ENCODE results near the gene KHSRP.

The KHSRP gene

GRCh38 chr19:6424939-6425731 is 524 bp upstream of the KHSRP start:
- peak; percentile 100 for DNase-seq
- Histone ChIP-seq H3K27me3 (replicated peaks) (no peaks in the 10 kb centered on the region), H3K27ac (peak overlapping the region; percentile 43), H3K36me3 (replicated peaks) (peaks cover 14% of the 10 kb centered on the region), H3K4me3 (ENCODE audit: low read depth, low read length) (no peak overlapping the region)
- TF ChIP-seq CTCF (IDR thresholded peaks at IDR 0.05; ENCODE audit: low read depth, low read length, missing control alignments): no peak
- in situ Hi-C loops (cut with HindIII; ENCODE audit: low pct_ligation_motif_present, low sequenced_read_pairs): no loop called here

- Histone ChIP-seq H3K27me3 (replicated peaks) (no peaks in the 10 kb centered on the region), H3K4me3 (ENCODE audit: low read depth, low read length) (peak overlapping the region; percentile 93), H3K36me3 (replicated peaks) (peaks cover 24% of the 10 kb centered on the region), H3K27ac (peak overlapping the region; percentile 17)
- in situ Hi-C loops (cut with HindIII; ENCODE audit: low pct_ligation_motif_present, low sequenced_read_pairs): no loop called here
- no peak for TF ChIP-seq CTCF (IDR thresholded peaks at IDR 0.05; ENCODE audit: low read depth, low read length, missing control alignments)
- DNase-seq: peak; percentile 33
Measured at GRCh38 chr19:6423499-6424194, 964 bp downstream of the KHSRP start.

- no peak for TF ChIP-seq CTCF (IDR thresholded peaks at IDR 0.05; ENCODE audit: low read depth, low read length, missing control alignments)
- in situ Hi-C loops (cut with HindIII; ENCODE audit: low pct_ligation_motif_present, low sequenced_read_pairs): no loop called here
- Histone ChIP-seq H3K36me3 (replicated peaks) (peaks cover 47% of the 10 kb centered on the region), H3K27ac (no peak overlapping the region), H3K27me3 (replicated peaks) (no peaks in the 10 kb centered on the region), H3K4me3 (ENCODE audit: low read depth, low read length) (no peak overlapping the region)
- no peak for DNase-seq
Measured at GRCh38 chr19:6421075-6422014, 3.3 kb downstream of the KHSRP start.

- TF ChIP-seq CTCF (IDR thresholded peaks at IDR 0.05; ENCODE audit: low read depth, low read length, missing control alignments): no peak
- in situ Hi-C loops (cut with HindIII; ENCODE audit: low pct_ligation_motif_present, low sequenced_read_pairs): no loop called here
- Histone ChIP-seq H3K27me3 (replicated peaks) (no peaks in the 10 kb centered on the region), H3K4me3 (ENCODE audit: low read depth, low read length) (no peak overlapping the region), H3K36me3 (replicated peaks) (peaks cover 70% of the 10 kb centered on the region), H3K27ac (no peak overlapping the region)
- DNase-seq: no peak
Measured at GRCh38 chr19:6418562-6418932, 6.1 kb downstream of the KHSRP start.

- TF ChIP-seq CTCF (IDR thresholded peaks at IDR 0.05; ENCODE audit: low read depth, low read length, missing control alignments): peak; percentile 69
- Histone ChIP-seq H3K4me3 (ENCODE audit: low read depth, low read length) (no peak overlapping the region), H3K27ac (no peak overlapping the region), H3K27me3 (replicated peaks) (no peaks in the 10 kb centered on the region), H3K36me3 (replicated peaks) (peaks cover 70% of the 10 kb centered on the region)
- in situ Hi-C loops (cut with HindIII; ENCODE audit: low pct_ligation_motif_present, low sequenced_read_pairs): no loop called here
- no peak for DNase-seq
Measured at GRCh38 chr19:6417713-6418561, 6.7 kb downstream of the KHSRP start.
